DOHH2 (cell line): ENCODE results near the gene AUTS2.

Source experiments
- H3F3A ChIP-seq: fragments of 200-600 bp; sonication (generic), shearing (Covaris generic); 2 replicates; pipeline ENCODE4 v1.6.0; 2016; ENCODE audit warnings: antibody characterized with exemption, mild to moderate bottlenecking; ENCODE audit not compliant: control insufficient read depth, insufficient read depth
- H3K27ac ChIP-seq: fragments of 200-600 bp; sonication (generic); 2 replicates; pipeline ENCODE4 v1.5.1; 2014; ENCODE audit warnings: low read depth, mild to moderate bottlenecking, low read length, moderate library complexity
- H3K27me3 ChIP-seq: fragments of 200-600 bp; sonication (generic); 2 replicates; pipeline ENCODE4 v1.6.1; 2014; ENCODE audit warnings: mild to moderate bottlenecking, low read length, mixed read lengths; ENCODE audit not compliant: control insufficient read depth
- H3K36me3 ChIP-seq: fragments of 200-600 bp; sonication (generic); 2 replicates; pipeline ENCODE4 v1.6.1; 2014; ENCODE audit warnings: mild to moderate bottlenecking, low read length, moderate library complexity, mixed read lengths; ENCODE audit not compliant: control insufficient read depth
- H3K4me1 ChIP-seq: fragments of 200-600 bp; sonication (generic); 2 replicates; pipeline ENCODE4 v1.6.1; 2014; ENCODE audit warnings: mild to moderate bottlenecking, low read length, mixed read lengths; ENCODE audit not compliant: control insufficient read depth
- H3K4me2 ChIP-seq: fragments of 200-600 bp; sonication (generic); 2 replicates; pipeline ENCODE4 v1.6.0; 2014; ENCODE audit warnings: mild to moderate bottlenecking, low read length, moderate library complexity
- H3K4me3 ChIP-seq: fragments of 200-600 bp; sonication (generic); 2 replicates; pipeline ENCODE4 v1.5.1; 2014; ENCODE audit warnings: mild to moderate bottlenecking, low read length, mixed read lengths
- H3K79me2 ChIP-seq: fragments of 200-600 bp; sonication (generic); 2 replicates; pipeline ENCODE4 v1.6.1; 2014; ENCODE audit warnings: mild to moderate bottlenecking, low read length, mixed read lengths; ENCODE audit not compliant: control insufficient read depth
- H3K9me2 ChIP-seq: fragments of 200-600 bp; sonication (generic); replicated peaks from 2 replicates; pipeline ENCODE4 v1.6.1; 2014; ENCODE audit warnings: mild to moderate bottlenecking, low read length, mixed read lengths; ENCODE audit not compliant: control insufficient read depth
- H3K9me3 ChIP-seq: fragments of 200-600 bp; sonication (generic); 2 replicates; pipeline ENCODE4 v1.6.1; 2014; ENCODE audit warnings: antibody characterized with exemption, low read length, mixed read lengths; ENCODE audit not compliant: control insufficient read depth, insufficient read depth
- H4K20me1 ChIP-seq: fragments of 200-600 bp; sonication (generic); 2 replicates; pipeline ENCODE4 v1.6.0; 2014; ENCODE audit warnings: low read depth, mild to moderate bottlenecking, antibody characterized with exemption, low read length, moderate library complexity; ENCODE audit not compliant: control insufficient read depth, insufficient read depth
- CTCF ChIP-seq: fragments of 200-600 bp; sonication (generic); IDR thresholded peaks from one replicate; pipeline ENCODE4 v1.5.1; 2014; ENCODE audit warnings: antibody characterized with exemption, mild to moderate bottlenecking, low read depth, low read length; ENCODE audit not compliant: poor library complexity, severe bottlenecking
- EZH2phosphoT487 ChIP-seq: fragments of 200-600 bp; sonication (generic); IDR thresholded peaks from 2 replicates; pipeline ENCODE4 v1.6.1; 2017; ENCODE audit warnings: borderline replicate concordance, mild to moderate bottlenecking, antibody characterized with exemption, low read length, moderate library complexity, mixed read lengths

AUTS2 gene

GRCh38 chr7:70477036-70478010 is 879.0 kb downstream of the AUTS2 start:
- Histone ChIP-seq H3K79me2 (no peaks in the 10 kb centered on the region), H3K4me3 (no peak overlapping the region), H3K4me1 (no peaks in the 10 kb centered on the region), H3K9me3 (no peaks in the 10 kb centered on the region), H4K20me1 (no peaks in the 10 kb centered on the region), H3K27ac (no peak overlapping the region), H3K4me2 (no peak overlapping the region), H3F3A (no peaks in the 10 kb centered on the region), H3K27me3 (no peaks in the 10 kb centered on the region), H3K36me3 (no peaks in the 10 kb centered on the region), H3K9me2 (no peaks in the 10 kb centered on the region; the same call in 1 of the 2 replicates)
- TF ChIP-seq EZH2phosphoT487 (no peak), CTCF (no peak)

- H3K4me1 ChIP-seq, result no peaks in the 10 kb centered on the region
- H3K9me2 ChIP-seq, result no peaks in the 10 kb centered on the region; the same call in 1 of the 2 replicates
- TF ChIP-seq CTCF, result no peak
- TF ChIP-seq EZH2phosphoT487, result no peak
Observed at GRCh38 chr7:70479153-70480021, 881.1 kb downstream of the AUTS2 start.

DNA sequence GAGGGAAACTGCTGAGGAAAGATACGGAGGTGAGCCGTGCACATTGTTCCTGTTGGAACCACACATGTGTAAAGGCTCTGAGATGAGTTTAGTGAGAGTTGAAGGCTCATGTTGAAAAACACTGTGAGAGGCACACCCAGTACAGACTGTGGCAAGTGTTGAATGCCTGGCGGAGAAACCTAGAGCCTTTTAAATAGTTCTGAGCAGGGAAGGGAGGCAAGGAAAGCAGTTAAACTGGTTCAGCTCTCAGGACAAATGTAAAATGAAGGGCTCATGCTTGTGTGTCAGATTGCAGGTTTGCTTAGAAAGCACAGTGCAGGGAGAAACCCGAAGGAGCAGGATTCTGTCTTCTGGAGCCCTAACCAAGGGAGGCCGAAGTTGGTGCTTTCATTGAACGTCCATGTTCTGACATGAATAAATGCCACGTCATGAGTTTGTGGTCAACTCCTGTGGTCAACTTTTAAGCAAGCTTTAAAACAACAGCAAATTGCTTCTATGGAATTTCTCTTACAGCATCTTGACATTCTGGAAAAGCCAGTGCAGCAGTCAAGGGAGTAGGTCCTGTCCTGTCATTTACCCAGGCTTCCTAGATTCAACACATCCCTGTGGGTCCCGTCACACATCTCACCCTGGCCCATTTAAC is 882.8 kb downstream of the AUTS2 start:
- no peak for TF ChIP-seq CTCF
- no peak for TF ChIP-seq EZH2phosphoT487
- Histone ChIP-seq H3K27ac (no peak overlapping the region), H3K36me3 (no peaks in the 10 kb centered on the region), H3K9me3 (no peaks in the 10 kb centered on the region), H3F3A (no peaks in the 10 kb centered on the region), H4K20me1 (no peaks in the 10 kb centered on the region), H3K4me1 (no peaks in the 10 kb centered on the region), H3K27me3 (no peaks in the 10 kb centered on the region), H3K4me3 (no peak overlapping the region), H3K9me2 (no peaks in the 10 kb centered on the region; the same call in 1 of the 2 replicates), H3K79me2 (no peaks in the 10 kb centered on the region), H3K4me2 (no peak overlapping the region)

More at GRCh38 chr7:70479153-70480021, 881.1 kb downstream of the AUTS2 start:
- H3K79me2 ChIP-seq, result no peaks in the 10 kb centered on the region
- no peaks in the 10 kb centered on the region for H3K9me3 ChIP-seq
- no peaks in the 10 kb centered on the region for H3K27me3 ChIP-seq
- no peaks in the 10 kb centered on the region for H3F3A ChIP-seq
- no peak overlapping the region for H3K4me3 ChIP-seq
- no peaks in the 10 kb centered on the region for H4K20me1 ChIP-seq
- no peaks in the 10 kb centered on the region for H3K36me3 ChIP-seq
- H3K27ac ChIP-seq, result no peak overlapping the region
- H3K4me2 ChIP-seq, result no peak overlapping the region
